ENCODE data around the gene HYLS1.

The HYLS1 gene

DNA sequence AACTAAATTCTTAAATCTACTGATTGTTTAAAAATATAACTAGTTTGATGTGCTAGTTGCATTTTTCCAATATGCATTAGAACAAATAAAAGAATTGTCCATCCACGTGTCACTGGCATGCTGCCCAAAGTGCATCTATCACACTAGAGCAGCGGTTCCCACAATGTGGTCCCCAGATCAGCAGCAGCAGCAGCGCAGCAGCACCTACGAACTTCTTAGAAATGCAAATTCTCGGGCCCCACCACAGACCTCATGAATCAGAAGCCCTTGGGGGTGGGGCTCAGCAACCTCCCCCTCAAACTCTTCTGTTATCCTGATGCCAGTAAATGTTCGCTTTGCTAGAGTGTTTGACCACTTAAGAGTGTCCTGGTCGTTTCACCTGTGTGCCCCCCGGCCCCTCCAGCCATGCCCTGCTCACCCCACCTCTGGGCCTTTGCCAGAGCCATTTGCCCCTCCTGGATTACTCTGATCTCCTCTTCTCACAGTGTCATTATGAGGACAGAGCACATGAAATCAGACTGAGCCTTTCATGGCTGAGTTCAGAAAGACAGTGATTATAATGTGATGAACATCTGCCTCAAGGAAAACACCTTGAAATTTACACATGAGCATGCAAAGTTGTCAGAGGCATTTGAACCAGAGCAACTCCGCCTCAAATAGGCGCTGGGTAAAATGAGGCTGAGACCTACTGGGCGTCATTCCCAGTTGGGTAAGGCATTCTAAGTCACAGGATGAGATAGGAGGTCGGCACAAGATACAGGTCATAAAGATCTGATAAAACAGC is 45.8 kb downstream of the HYLS1 start:
- no peaks in the 10 kb centered on the region for H3K36me3 ChIP-seq
- DNase-seq: no peak
- no peaks in the 10 kb centered on the region for H3K27me3 ChIP-seq (ENCODE audit: insufficient read depth, low read depth, severe bottlenecking)
- no peak overlapping the region for H3K4me3 ChIP-seq (ENCODE audit: low read depth, low read length)
- no peak overlapping the region for H3K27ac ChIP-seq
- TF ChIP-seq, protein P1, sequence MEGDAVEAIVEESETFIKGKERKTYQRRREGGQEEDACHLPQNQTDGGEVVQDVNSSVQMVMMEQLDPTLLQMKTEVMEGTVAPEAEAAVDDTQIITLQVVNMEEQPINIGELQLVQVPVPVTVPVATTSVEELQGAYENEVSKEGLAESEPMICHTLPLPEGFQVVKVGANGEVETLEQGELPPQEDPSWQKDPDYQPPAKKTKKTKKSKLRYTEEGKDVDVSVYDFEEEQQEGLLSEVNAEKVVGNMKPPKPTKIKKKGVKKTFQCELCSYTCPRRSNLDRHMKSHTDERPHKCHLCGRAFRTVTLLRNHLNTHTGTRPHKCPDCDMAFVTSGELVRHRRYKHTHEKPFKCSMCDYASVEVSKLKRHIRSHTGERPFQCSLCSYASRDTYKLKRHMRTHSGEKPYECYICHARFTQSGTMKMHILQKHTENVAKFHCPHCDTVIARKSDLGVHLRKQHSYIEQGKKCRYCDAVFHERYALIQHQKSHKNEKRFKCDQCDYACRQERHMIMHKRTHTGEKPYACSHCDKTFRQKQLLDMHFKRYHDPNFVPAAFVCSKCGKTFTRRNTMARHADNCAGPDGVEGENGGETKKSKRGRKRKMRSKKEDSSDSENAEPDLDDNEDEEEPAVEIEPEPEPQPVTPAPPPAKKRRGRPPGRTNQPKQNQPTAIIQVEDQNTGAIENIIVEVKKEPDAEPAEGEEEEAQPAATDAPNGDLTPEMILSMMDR (IDR thresholded peaks at IDR 0.05; ENCODE audit: low read depth, low read length): no peak
- no peaks in the 10 kb centered on the region for H3K9me3 ChIP-seq (ENCODE audit: severe bottlenecking)

DNA sequence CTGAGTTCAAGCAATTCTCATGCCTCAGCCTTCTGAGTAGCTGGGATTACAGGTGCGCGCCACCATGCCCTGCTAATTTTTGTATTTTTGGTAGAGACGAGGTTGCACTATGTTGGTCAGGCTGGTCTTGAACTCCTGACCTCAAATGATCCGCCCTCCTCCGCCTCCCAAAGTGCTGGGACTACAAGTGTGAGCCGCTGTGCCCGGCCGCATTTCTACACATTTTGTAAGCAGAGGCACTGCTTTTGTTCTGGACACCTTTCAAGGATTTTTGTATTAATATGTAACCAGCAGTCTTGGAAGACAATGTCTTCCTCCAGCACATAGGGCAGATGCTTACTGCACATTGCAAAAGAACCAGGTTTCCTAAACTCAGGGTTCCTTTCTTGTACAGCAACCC is 47.0 kb downstream of the HYLS1 start:
- TF ChIP-seq, protein P1 (IDR thresholded peaks at IDR 0.05; ENCODE audit: low read depth, low read length): no peak

DNA sequence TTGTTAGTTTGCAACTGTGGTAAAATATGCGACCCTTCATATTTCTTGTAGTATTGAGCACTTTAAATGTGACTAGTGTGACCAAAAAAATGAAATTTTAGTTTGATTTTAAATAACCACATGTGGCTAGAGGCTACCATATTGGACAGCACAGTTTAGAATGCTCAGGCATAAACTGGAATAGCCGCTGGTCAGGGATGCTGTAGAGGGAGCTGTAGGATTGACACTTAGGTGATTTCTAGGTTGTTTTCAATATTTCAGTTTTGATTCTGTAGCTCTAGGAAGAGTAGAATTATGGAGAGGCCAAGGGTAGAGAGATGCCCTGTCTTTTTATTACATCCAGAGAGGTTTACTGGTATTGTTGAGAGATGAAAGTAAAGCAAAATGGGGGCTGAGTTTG is 47.6 kb downstream of the HYLS1 start:
- Histone ChIP-seq H3K27ac (no peak overlapping the region), H3K4me3 (ENCODE audit: low read depth, low read length) (no peak overlapping the region), H3K36me3 (no peaks in the 10 kb centered on the region), H3K27me3 (ENCODE audit: insufficient read depth, low read depth, severe bottlenecking) (no peaks in the 10 kb centered on the region), H3K9me3 (ENCODE audit: severe bottlenecking) (no peaks in the 10 kb centered on the region)
- no peak for DNase-seq
- TF ChIP-seq, protein P1 (IDR thresholded peaks at IDR 0.05; ENCODE audit: low read depth, low read length): 0 out of 2 replicates have a peak, but pooled peaks have one; percentile 2

More for the DNA sequence above, 47.0 kb downstream of the HYLS1 start:
- Histone ChIP-seq H3K27ac (no peak overlapping the region), H3K9me3 (ENCODE audit: severe bottlenecking) (no peaks in the 10 kb centered on the region), H3K4me3 (ENCODE audit: low read depth, low read length) (no peak overlapping the region), H3K27me3 (ENCODE audit: insufficient read depth, low read depth, severe bottlenecking) (no peaks in the 10 kb centered on the region), H3K36me3 (no peaks in the 10 kb centered on the region)
- no peak for DNase-seq

DNA sequence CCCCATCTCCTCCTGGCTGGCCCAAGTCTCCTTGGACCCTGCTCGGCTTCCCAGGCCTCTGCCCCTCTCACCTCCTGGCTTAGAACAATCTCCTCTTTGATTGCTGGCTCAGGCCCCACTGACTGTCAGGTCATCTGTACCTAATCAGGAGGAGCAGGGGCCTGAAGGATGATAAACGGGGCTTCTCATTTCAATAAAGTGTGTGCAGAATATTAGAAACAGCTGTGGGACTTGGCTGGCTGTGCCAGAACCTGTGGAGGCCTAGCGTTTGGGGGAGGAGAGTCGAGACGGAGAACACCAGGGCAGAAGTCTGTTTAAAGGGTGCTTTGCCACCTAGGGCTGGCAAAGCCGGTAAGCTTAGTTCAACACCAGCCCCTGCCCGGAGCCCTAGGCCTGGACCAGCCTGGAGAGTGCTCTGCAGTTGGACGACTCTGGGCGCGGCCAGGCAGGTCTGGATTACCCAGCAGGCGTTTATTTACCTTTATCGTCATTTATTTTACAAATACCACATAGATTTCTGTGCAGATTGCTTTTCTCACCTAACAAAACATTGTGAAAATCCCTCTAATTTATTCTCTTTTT is 48.2 kb downstream of the HYLS1 start:
- TF ChIP-seq, protein P1 (IDR thresholded peaks at IDR 0.05; ENCODE audit: low read depth, low read length): no peak
- no peaks in the 10 kb centered on the region for H3K27me3 ChIP-seq (ENCODE audit: insufficient read depth, low read depth, severe bottlenecking)
- no peaks in the 10 kb centered on the region for H3K9me3 ChIP-seq (ENCODE audit: severe bottlenecking)
- H3K36me3 ChIP-seq: no peaks in the 10 kb centered on the region
- no peak for DNase-seq
- no peak overlapping the region for H3K4me3 ChIP-seq (ENCODE audit: low read depth, low read length)
- no peak overlapping the region for H3K27ac ChIP-seq

DNA sequence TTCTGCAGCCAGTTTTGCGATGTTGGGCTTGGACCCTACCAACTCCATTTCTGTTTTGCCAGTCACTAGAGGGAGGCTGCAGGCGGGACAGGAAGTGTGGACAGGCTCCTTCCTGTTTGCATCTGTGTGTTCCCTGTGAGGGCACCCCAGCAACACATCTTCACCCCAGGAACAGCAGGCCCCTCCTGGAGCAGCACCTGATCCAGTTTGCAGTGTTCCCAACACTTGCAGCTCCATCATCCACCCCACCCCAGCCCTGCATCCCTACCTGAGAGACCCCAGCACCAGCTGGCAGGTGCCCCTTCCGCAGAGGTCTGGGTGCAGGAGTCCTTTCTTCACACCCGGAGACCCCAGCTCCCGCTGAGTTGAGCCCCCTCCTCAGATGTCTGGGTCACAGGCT is 51.0 kb downstream of the HYLS1 start:
- H3K9me3 ChIP-seq (ENCODE audit: severe bottlenecking): no peaks in the 10 kb centered on the region
- H3K36me3 ChIP-seq: no peaks in the 10 kb centered on the region
- TF ChIP-seq, protein P1 (IDR thresholded peaks at IDR 0.05; ENCODE audit: low read depth, low read length): no peak
- H3K4me3 ChIP-seq (ENCODE audit: low read depth, low read length): no peak overlapping the region
- H3K27me3 ChIP-seq (ENCODE audit: insufficient read depth, low read depth, severe bottlenecking): no peaks in the 10 kb centered on the region
- DNase-seq: no peak
- H3K27ac ChIP-seq: no peak overlapping the region

Data from WERI-Rb-1 (cell line).